ENCODE data around the gene FBXL14. TPM values are rescaled to one million over a fixed set of nuclear protein-coding genes. Genes with fewer than 3 reads are reported as not detected.

The FBXL14 gene
- total and polyA plus RNA-seq, 2 of the 13 experiments (the other 11 are each of a cell fraction or from before 2014, with no cell fraction given): 7.0 to 7.4 TPM

DNA sequence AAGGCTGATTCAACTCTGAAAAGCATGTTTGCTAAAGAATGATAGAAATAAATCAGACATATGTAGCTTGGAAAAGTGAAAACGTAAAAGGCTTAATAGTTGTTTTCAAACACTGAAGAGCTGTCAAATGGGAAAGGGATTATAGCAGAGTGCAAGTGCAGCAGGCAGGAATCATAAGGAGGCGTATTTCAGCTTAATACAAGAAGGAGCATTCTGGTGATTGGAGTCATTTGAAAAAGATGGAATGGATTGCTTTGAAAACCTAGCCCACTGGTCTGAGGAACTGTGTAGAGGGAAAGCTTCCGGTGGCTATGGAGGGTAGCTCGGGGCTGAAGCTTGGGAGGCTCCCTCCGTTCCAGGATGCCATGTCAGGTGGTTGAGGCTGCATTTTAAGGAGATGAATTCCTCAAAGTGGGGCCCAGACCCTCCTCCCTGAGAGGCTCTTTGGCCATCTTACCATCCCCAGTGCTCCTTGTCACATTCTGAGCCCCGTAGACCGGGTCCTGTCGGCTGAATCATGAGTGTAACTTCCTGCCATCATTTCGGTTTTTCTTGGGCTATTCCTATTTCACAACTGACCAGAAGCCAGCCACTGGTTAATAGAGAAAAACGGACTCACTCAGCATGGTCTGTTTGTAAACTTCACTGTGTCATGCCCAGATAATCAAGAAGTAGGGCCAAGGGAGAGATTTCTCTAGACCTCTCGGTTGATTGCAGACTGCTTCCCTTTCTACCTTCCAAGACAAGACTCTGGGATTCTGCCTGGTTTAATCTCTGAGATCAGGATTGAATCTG is 41.1 kb upstream of the FBXL14 start (continued):
- no peak for TF ChIP-seq HMG20B (CRISPR knock-in tag; conservative IDR thresholded peaks at IDR 0.05)
- no peak for TF ChIP-seq ZNF687 (CRISPR knock-in tag; IDR thresholded peaks at IDR 0.05)
- no peak for TF ChIP-seq ATF4 (CRISPR knock-in tag; IDR thresholded peaks at IDR 0.05)
- TF ChIP-seq ZNF546 (CRISPR knock-in tag; conservative IDR thresholded peaks at IDR 0.05): no peak
- no peak for TF ChIP-seq ZNF30 (CRISPR knock-in tag; IDR thresholded peaks at IDR 0.05)

Data from HepG2 (cell line).